Osteoblast (primary cell): Measurements from ENCODE around the gene PLA2G6. TPM values are rescaled to one million over a fixed set of nuclear protein-coding genes. Genes with fewer than 3 reads are reported as not detected.
"Not testable (repeated sequence)": the region's sequence is repeated elsewhere in the genome, so short reads cannot be mapped to it uniquely, and the experiment has no call there.

Experiments
- DNase-seq: peaks from one replicate; pipeline ENCODE4 v3.0.0; 2011; ENCODE audit warnings: low spot score, mixed read lengths; ENCODE audit not compliant: insufficient read length; ENCODE audit errors: missing footprints
- H2AFZ ChIP-seq: 2 replicates; pipeline ENCODE4 v1.6.0; 2011; ENCODE audit warnings: mild to moderate bottlenecking, low read length
- H3K27ac ChIP-seq: 2 replicates; pipeline ENCODE4 v1.5.1; 2011; ENCODE audit warnings: mild to moderate bottlenecking, low read depth, low read length, moderate library complexity
- H3K27me3 ChIP-seq: 2 replicates; pipeline ENCODE4 v1.6.0; 2012; ENCODE audit warnings: mild to moderate bottlenecking, control low read depth, inconsistent platforms, low read length, moderate library complexity; ENCODE audit not compliant: insufficient read depth
- H3K36me3 ChIP-seq: 2 replicates; pipeline ENCODE4 v1.5.1; 2011; ENCODE audit warnings: mild to moderate bottlenecking, low read length, control low read depth, moderate library complexity; ENCODE audit not compliant: insufficient read depth
- H3K4me1 ChIP-seq: 2 replicates; pipeline ENCODE4 v1.5.1; 2011; ENCODE audit warnings: mild to moderate bottlenecking, low read length, control low read depth, moderate library complexity; ENCODE audit not compliant: insufficient read depth
- H3K4me2 ChIP-seq: 2 replicates; pipeline ENCODE4 v1.6.0; 2011; ENCODE audit warnings: mild to moderate bottlenecking, low read length; ENCODE audit not compliant: insufficient read depth
- H3K4me3 ChIP-seq: fragments of 200-600 bp; sonication (generic); 3 replicates; pipeline ENCODE4 v1.5.1; 2012; ENCODE audit warnings: mild to moderate bottlenecking, low read length, inconsistent platforms; ENCODE audit not compliant: insufficient read depth
- H3K79me2 ChIP-seq: 2 replicates; pipeline ENCODE4 v1.6.0; 2012; ENCODE audit warnings: mild to moderate bottlenecking, low read length, control low read depth, inconsistent platforms; ENCODE audit not compliant: insufficient read depth
- H3K9me3 ChIP-seq: 2 replicates; pipeline ENCODE4 v1.5.1; 2011; ENCODE audit warnings: low read depth, low read length, control low read depth
- H4K20me1 ChIP-seq: 2 replicates; pipeline ENCODE4 v1.6.0; 2012; ENCODE audit warnings: mild to moderate bottlenecking, low read length, control low read depth; ENCODE audit not compliant: insufficient read depth
- total RNA-seq: library from RNA; depleted of rRNA; stranded (reverse); fragments of >200 nt; gene quantifications from 2 replicates; pipeline ENCODE4 v1.2.3, GENCODE V29; 2012
- TF ChIP-seq, protein P1 (sequence below): IDR thresholded peaks from 2 replicates; pipeline ENCODE4 v1.5.1; 2011; ENCODE audit warnings: mild to moderate bottlenecking, low read depth, low read length, moderate library complexity; ENCODE audit errors: extremely low read depth

PLA2G6 gene
- total RNA-seq, 1 donor = 12.3 TPM

GRCh38 chr22:38177926-38178604 is 3.6 kb downstream of the PLA2G6 start:
- DNase-seq = peak; percentile 93
- H2AFZ ChIP-seq = peak overlapping the region; percentile 86
- H3K79me2 ChIP-seq = no peaks in the 10 kb centered on the region
- H3K9me3 ChIP-seq = no peaks in the 10 kb centered on the region
- H3K4me2 ChIP-seq = peak overlapping the region; percentile 73
- H3K4me1 ChIP-seq = peaks cover 48% of the 10 kb centered on the region
- no peaks in the 10 kb centered on the region for H3K36me3 ChIP-seq
- peak overlapping the region; percentile 36 for H3K4me3 ChIP-seq
- H3K27ac ChIP-seq = peak overlapping the region; percentile 89
- H4K20me1 ChIP-seq = no peaks in the 10 kb centered on the region
- TF ChIP-seq, protein P1, sequence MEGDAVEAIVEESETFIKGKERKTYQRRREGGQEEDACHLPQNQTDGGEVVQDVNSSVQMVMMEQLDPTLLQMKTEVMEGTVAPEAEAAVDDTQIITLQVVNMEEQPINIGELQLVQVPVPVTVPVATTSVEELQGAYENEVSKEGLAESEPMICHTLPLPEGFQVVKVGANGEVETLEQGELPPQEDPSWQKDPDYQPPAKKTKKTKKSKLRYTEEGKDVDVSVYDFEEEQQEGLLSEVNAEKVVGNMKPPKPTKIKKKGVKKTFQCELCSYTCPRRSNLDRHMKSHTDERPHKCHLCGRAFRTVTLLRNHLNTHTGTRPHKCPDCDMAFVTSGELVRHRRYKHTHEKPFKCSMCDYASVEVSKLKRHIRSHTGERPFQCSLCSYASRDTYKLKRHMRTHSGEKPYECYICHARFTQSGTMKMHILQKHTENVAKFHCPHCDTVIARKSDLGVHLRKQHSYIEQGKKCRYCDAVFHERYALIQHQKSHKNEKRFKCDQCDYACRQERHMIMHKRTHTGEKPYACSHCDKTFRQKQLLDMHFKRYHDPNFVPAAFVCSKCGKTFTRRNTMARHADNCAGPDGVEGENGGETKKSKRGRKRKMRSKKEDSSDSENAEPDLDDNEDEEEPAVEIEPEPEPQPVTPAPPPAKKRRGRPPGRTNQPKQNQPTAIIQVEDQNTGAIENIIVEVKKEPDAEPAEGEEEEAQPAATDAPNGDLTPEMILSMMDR = no peak
- no peaks in the 10 kb centered on the region for H3K27me3 ChIP-seq

GRCh38 chr22:38177571-38177925 is 4.1 kb downstream of the PLA2G6 start:
- not testable (repeated sequence) for DNase-seq, H3K27me3 ChIP-seq, H3K79me2 ChIP-seq, H3K36me3 ChIP-seq, H4K20me1 ChIP-seq, H3K9me3 ChIP-seq
- peaks cover 54% of the 10 kb centered on the region for H3K4me1 ChIP-seq
- H3K27ac ChIP-seq = peak overlapping the region; percentile 89
- peak overlapping the region; percentile 36 for H3K4me3 ChIP-seq
- H2AFZ ChIP-seq = peak overlapping the region; percentile 86
- peak overlapping the region; percentile 73 for H3K4me2 ChIP-seq

DNA sequence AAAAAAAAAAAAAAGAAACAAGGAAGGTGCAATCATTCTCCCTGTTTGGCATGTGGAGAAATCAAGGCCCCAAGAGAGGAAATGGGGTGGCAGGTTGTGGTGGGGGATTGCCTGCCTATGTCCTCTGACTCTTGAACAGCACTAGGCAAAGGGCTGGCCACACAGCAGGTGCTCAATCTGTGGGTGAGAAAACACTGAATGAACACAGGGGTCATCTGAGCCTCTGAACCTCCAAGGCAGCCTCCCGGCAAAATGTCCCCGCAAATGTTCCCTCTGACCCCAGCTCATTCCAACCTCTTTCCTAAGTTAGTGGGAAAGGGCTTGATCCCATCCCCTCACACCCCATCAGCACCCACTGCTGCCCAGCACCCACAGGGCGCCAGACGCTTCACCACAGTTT is 4.6 kb downstream of the PLA2G6 start:
- Histone ChIP-seq H3K4me2 (no peak overlapping the region), H3K36me3 (no peaks in the 10 kb centered on the region), H3K4me1 (peaks cover 55% of the 10 kb centered on the region), H3K27me3 (no peaks in the 10 kb centered on the region), H2AFZ (no peak overlapping the region), H3K9me3 (no peaks in the 10 kb centered on the region), H3K4me3 (no peak overlapping the region), H3K27ac (no peak overlapping the region), H4K20me1 (no peaks in the 10 kb centered on the region), H3K79me2 (no peaks in the 10 kb centered on the region)
- no peak for DNase-seq
- TF ChIP-seq, protein P1 = no peak

DNA sequence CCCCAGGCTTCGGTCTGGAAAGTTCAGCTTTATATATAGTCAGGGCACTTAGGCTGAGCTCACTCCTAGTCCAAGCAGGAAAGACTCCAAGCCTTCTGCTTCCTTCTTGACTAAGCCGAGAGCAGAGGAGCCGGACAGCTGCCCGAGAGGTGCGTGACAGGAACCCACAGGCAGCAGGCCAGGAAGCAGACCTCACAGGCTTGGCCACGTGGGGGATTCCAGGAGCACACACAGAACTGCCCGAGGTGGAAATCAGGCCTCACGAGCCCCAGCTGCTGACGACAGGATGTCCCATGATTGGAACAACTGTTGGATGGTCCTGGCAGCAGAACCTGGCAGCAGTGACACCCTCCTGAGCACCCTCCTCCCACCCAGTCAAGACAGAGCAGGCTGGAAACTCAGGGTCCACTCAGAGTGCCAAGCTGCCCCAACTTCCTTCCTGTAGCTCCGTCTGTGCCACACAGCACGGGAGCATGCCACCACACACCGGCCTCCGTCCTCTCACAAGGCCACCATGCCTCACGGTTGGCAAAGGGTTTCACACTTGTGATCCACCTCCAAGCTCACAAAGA is 5.4 kb downstream of the PLA2G6 start:
- Histone ChIP-seq H2AFZ (peak overlapping the region; percentile 33), H3K27me3 (no peaks in the 10 kb centered on the region), H3K4me3 (no peak overlapping the region), H3K9me3 (no peaks in the 10 kb centered on the region), H4K20me1 (no peaks in the 10 kb centered on the region), H3K4me2 (no peak overlapping the region), H3K4me1 (peaks cover 50% of the 10 kb centered on the region), H3K36me3 (no peaks in the 10 kb centered on the region), H3K27ac (peak overlapping the region; percentile 50), H3K79me2 (no peaks in the 10 kb centered on the region)
- DNase-seq = peak; percentile 88
- TF ChIP-seq, protein P1 = no peak
